ENCODE results near the gene CBY1. TPM values are rescaled to one million over a fixed set of nuclear protein-coding genes. Genes with fewer than 3 reads are reported as not detected.

CBY1 gene
- total and polyA plus RNA-seq, 10 of the 15 experiments (the other 5 are each of a cell fraction or from before 2014, with no cell fraction given) = 7.3 to 18.6 (median 11.9) TPM

GRCh38 chr22:38706101-38706900, 49.9 kb downstream of the CBY1 start (continued):
- TF ChIP-seq SREBF1 (IDR thresholded peaks at IDR 0.05; ENCODE audit: low read length) (no peak), CHD2 (IDR thresholded peaks at IDR 0.05; ENCODE audit: borderline replicate concordance, low read depth, low read length) (no peak), RB1 (IDR thresholded peaks at IDR 0.05; ENCODE audit: borderline replicate concordance) (no peak; the same call in 1 of the 2 replicates), SMAD5 (IDR thresholded peaks at IDR 0.05; ENCODE audit: low read depth) (no peak), ZBTB11 (CRISPR knock-in tag; IDR thresholded peaks at IDR 0.05) (no peak), TCF3 (IDR thresholded peaks at IDR 0.05; ENCODE audit: borderline replicate concordance, insufficient read depth, low read depth, low read length) (peak; percentile 38; the same call in 1 of the 2 replicates), PAX8 (IDR thresholded peaks at IDR 0.05) (no peak), PML (IDR thresholded peaks at IDR 0.05; ENCODE audit: low read length) (no peak), ZNF687 (IDR thresholded peaks at IDR 0.05) (peak; percentile 45), SREBF2 (IDR thresholded peaks at IDR 0.05; ENCODE audit: low read length) (no peak), ESRRA (IDR thresholded peaks at IDR 0.05; ENCODE audit: low read length) (no peak), MTA3 (IDR thresholded peaks at IDR 0.05; ENCODE audit: borderline replicate concordance, low read length) (no peak), SIX5 (IDR thresholded peaks at IDR 0.05; ENCODE audit: low read depth, low read length, severe bottlenecking) (no peak), CUX1 (IDR thresholded peaks at IDR 0.05; ENCODE audit: insufficient replicate concordance, low read depth, low read length) (no peak), RBBP5 (conservative IDR thresholded peaks at IDR 0.05) (no peak), RAD51 (IDR thresholded peaks at IDR 0.05) (no peak), POLR2AphosphoS5 (IDR thresholded peaks at IDR 0.05; ENCODE audit: low read length) (no peak; the same call in 1 of the 2 replicates), MAX (IDR thresholded peaks at IDR 0.05; ENCODE audit: low read depth, low read length) (no peak)
